ENCODE measurements around the gene FBLL1.

- TF ChIP-seq, protein P1, sequence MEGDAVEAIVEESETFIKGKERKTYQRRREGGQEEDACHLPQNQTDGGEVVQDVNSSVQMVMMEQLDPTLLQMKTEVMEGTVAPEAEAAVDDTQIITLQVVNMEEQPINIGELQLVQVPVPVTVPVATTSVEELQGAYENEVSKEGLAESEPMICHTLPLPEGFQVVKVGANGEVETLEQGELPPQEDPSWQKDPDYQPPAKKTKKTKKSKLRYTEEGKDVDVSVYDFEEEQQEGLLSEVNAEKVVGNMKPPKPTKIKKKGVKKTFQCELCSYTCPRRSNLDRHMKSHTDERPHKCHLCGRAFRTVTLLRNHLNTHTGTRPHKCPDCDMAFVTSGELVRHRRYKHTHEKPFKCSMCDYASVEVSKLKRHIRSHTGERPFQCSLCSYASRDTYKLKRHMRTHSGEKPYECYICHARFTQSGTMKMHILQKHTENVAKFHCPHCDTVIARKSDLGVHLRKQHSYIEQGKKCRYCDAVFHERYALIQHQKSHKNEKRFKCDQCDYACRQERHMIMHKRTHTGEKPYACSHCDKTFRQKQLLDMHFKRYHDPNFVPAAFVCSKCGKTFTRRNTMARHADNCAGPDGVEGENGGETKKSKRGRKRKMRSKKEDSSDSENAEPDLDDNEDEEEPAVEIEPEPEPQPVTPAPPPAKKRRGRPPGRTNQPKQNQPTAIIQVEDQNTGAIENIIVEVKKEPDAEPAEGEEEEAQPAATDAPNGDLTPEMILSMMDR (conservative IDR thresholded peaks at IDR 0.05 in 1 of 2, IDR thresholded peaks at IDR 0.05 in 1 of 2; ENCODE audit: extremely low read depth in 1 of 2, insufficient read depth in 1 of 2, low read depth in 1 of 2, low read length in 2 of 2), result no peak
- no peak for TF ChIP-seq EZH2 (IDR thresholded peaks at IDR 0.05; ENCODE audit: borderline replicate concordance, low read length)
These were observed 8.1 kb downstream of the FBLL1 start for GRCh38 chr5:168537176-168537575.

All from mammary epithelial cell (primary cell).